Measurements from ENCODE around the gene ANXA4.
"Not testable (repeated sequence)": the region's sequence is repeated elsewhere in the genome, so short reads cannot be mapped to it uniquely, and the experiment has no call there.

Gene ANXA4

DNA sequence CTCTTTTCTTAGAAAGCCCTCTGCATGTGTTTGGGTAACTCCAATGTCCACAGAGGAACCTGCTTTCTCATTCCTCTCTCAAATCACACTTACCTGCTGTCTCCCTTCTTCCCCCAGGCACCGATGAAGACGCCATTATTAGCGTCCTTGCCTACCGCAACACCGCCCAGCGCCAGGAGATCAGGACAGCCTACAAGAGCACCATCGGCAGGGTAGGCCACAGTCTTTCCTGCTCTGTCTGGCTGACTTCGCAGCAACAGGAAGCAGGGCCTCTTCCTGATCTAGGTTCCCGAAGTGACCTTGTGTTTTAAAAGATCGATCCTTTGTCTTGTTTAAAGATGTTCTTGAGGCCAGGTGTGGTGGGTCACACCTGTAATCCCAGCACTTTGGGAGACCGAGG lies 62.5 kb downstream of the ANXA4 start:
- no peak for DNase-seq (ENCODE audit: low read depth in 2 of 2)

DNA sequence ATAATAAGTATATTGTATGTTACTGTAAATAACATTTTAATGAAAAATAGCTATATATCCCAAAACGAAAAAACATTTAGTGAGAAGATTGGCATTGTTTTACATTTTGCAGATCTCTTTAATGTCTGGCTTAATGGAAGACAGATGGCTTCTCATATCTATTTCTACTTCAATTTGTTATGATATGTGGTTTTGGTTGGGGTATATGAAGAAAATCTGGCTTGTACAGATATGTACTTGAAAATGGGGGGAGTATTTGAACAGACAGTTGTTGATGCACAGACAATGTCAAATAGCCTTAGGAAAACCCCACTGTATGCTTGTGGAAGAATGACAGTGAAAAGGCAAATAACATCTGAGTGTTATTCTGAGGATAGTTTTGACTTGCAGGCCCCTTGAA lies 64.0 kb downstream of the ANXA4 start:
- no peak for DNase-seq (ENCODE audit: low read depth in 2 of 2)

DNA sequence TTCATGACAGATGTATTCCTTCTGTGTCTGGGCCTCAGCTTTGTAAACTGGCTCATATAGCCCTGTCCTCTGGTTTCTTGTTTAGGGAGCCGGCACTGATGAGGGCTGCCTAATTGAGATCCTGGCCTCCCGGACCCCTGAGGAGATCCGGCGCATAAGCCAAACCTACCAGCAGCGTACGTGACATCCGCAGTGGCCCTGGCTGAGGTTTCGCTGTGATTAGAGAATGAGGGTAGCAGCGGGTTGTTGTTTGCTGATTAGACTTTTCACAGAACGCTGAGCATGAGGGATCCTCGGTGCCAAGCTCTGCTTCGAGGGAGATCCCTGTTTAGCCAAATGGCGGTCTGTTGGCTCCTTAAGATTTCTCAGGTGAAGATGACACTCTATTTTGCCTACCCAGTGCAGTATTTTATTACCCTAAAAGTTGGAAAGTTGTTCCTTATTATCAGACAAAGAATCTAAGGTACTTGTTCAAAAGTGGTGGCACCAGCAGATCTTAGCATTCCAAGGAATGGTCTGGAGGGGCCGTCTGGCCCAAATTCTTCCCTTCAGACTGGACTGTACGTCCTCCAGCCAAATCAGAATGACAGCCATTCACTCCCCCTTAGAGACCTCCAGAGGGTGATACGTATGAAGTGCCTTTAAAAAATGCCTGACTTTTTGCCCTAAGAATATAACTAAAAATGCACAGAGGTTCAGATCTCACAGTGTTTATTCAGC lies 66.0 kb downstream of the ANXA4 start:
- no peak for DNase-seq (ENCODE audit: low read depth in 2 of 2)

GRCh38 chr2:69810550-69810949 lies 68.6 kb downstream of the ANXA4 start:
- DNase-seq (ENCODE audit: low read depth in 2 of 2), result no peak

GRCh38 chr2:69811018-69811417 lies 69.1 kb downstream of the ANXA4 start:
- DNase-seq (ENCODE audit: low read depth in 2 of 2), result no peak

- no peak for DNase-seq (ENCODE audit: low read depth in 2 of 2)
These were observed 69.7 kb downstream of the ANXA4 start for GRCh38 chr2:69811591-69811990.

DNA sequence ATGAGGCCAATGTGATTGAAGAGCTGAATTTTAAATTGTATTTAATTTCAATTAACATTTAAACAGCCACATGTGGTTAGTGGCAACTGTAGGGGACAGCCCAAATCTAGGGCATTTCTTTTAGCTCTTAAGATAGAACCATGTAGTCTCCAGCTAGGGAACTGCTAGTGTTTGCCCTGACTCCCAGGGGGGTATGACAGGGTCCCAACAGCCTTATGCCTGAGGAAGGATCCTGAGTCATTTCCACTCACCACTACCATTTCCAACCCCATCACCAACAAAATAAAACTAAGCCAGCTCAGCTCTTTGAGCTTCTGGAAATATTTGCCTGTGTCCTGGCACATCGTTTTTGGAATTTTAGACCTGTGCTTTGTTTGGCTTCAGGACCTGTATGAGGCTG lies 73.8 kb downstream of the ANXA4 start:
- no peak for DNase-seq (ENCODE audit: low read depth in 2 of 2)

GRCh38 chr2:69816923-69817542 lies 75.1 kb downstream of the ANXA4 start:
- DNase-seq (ENCODE audit: low read depth in 2 of 2), result peak; percentile 48 to 70

DNA sequence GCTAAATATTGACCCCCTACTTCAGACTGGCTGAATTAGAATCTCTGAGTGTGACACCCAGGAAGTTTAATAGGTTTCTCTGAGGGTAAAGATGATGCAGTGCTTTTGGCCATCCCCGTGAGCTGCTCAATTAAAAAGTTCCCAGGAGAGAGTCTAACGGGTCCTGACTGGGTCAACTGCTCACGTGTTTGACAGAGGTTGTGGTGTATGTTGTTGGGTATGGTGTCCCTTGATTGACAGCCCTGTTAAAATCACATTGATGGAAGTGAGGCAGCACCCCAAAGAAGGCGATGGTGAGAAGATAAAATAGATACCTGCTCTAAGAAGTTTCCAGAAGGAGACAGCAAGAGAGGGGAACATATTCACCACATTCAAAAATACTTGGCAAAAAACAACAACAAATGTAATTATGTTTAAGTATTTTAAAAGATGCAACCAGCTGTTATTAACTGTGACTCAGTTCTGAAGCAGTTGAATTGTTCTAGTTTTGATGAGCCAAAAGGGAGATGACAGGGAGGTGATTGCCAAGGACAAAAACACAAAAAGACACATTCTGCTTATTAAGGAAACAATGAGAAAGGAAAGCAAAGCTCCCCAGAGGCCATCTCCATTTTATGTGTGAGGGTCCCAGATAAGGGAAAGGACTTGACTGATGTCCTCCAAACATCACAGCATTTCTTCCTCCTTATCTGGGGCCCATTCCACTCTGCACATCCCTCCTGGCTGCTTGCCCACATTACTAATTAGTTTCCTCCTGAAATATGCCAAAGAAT lies 76.0 kb downstream of the ANXA4 start:
- DNase-seq (ENCODE audit: low read depth in 2 of 2), result no peak

- DNase-seq (ENCODE audit: low read depth in 2 of 2), result no peak
These were observed 86.0 kb downstream of the ANXA4 start for GRCh38 chr2:69827796-69828540.

GRCh38 chr2:69828938-69829255 lies 87.0 kb downstream of the ANXA4 start:
- DNase-seq (ENCODE audit: low read depth in 2 of 2), result no peak

DNA sequence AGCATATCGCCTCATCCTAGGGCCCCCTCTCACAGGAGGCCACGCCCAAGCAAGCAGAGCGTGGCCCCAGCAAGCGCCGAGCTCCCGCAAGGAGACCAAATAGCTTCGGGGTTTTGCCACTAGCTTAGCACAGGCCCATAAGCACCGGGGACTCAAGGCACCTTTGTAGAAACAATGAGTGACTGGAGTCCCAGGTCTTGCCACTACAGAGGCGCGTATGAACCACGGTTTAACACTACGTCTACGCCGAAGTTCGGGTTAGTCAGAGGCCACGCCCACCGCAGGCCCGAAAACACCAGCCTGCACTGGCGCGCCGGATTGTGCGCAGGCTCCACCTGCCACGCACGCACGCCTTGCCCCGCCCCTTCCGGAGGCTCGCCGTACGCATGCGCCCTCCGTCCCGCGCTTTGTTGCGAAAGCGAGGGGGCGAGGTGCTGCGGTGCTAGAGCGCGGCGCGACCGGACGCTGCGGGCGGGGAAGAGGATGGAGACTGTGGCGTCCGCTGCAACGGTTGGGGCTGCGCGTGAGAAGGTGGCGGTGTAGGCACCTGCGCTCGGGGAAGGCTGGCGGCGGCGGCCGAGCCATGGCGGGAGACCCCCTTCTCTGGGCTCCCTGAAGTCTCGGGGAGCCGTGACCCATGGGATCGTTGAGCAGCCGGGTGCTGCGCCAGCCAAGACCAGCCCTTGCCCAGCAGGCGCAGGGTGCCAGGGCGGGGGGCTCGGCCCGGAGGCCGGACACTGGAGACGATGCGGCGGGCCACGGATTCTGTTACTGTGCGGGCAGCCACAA lies 87.5 kb downstream of the ANXA4 start, which contains the start of gene GMCL1:
Gene GMCL1, plus strand, starts transcription at position 405 of the 789 bp plus-strand sequence. Its CDS starts 233 bp downstream, at position 638.
- DNase-seq (ENCODE audit: low read depth in 2 of 2), result peak; percentile 95 to 98

GRCh38 chr2:69830045-69830905 lies 88.3 kb downstream of the ANXA4 start:
- DNase-seq (ENCODE audit: low read depth in 2 of 2), result peak; percentile 9 to 27

DNA sequence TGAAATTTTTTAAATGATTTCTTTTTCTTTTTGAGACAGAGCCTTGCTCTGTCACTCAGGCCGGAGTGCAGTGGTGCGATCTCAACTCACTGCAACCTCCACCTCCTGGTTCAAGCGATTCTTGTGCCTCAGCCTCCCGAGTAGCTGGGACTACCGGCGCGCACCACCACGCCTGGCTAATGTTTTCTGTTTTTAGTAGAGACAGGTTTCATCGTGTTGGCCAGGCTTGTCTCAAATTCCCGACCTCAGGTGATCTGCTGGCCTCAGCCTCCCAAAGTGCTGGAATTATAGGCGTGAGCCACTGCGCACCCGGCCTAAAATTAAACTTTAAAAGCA lies 88.9 kb downstream of the ANXA4 start:
- DNase-seq (ENCODE audit: low read depth in 2 of 2), result not testable (repeated sequence)

GRCh38 chr2:69831354-69831905 lies 89.5 kb downstream of the ANXA4 start:
- no peak for DNase-seq (ENCODE audit: low read depth in 2 of 2)

GRCh38 chr2:69833752-69834151 lies 91.8 kb downstream of the ANXA4 start:
- no peak for DNase-seq (ENCODE audit: low read depth in 2 of 2)

GRCh38 chr2:69835666-69836065 lies 93.7 kb downstream of the ANXA4 start:
- no peak for DNase-seq (ENCODE audit: low read depth in 2 of 2)

DNA sequence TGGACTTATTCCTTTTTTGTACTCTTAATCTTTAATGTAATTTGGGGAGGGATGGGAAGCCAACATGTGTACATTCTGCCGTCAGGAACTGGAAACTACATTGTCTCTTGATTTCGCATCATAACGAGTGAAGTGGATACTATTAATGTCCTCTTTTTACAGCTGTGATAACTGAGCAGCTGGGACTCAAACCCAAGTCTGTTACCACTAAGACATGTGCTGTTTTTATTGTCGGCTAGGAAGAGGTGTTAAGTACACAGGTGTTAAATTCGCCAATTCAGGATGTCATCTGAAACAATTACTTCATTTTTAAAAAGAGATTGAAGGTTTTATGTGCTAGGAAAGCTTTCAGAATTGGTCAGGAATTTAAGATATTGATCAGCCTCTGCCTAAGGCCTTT lies 94.4 kb downstream of the ANXA4 start:
- DNase-seq (ENCODE audit: low read depth in 2 of 2), result no peak

GRCh38 chr2:69837533-69837932 lies 95.6 kb downstream of the ANXA4 start:
- no peak for DNase-seq (ENCODE audit: low read depth in 2 of 2)

DNA sequence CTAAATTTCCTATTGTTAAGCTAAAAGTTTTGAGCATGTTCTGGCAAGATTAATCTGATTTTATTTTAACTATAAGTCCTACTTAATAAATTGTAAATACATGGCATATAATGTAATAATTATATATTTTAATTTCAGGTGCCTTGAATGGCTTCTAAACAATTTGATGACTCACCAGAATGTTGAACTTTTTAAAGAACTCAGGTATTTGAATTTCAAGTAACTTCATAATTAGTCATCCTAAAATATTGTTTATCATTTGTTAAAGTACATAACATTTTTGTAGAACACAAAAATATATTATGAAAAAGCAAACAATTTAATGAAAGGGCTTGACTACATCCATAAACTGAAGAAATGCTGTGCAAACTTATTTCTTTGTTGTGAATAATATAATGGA lies 102.1 kb downstream of the ANXA4 start:
- no peak for DNase-seq (ENCODE audit: low read depth in 2 of 2)
